ENCODE data around the gene HSF2BP. TPM values are rescaled to one million over a fixed set of nuclear protein-coding genes. Genes with fewer than 3 reads are reported as not detected.

Gene HSF2BP
- total and polyA plus RNA-seq, 2 of the 8 experiments (the other 6 are each of a cell fraction or from before 2014, with no cell fraction given): 0.51 to 0.93 TPM

GRCh38 chr21:43623588-43623987 is 35.7 kb downstream of the HSF2BP start:
- Histone ChIP-seq H3K14ac (ENCODE audit: insufficient read length) (no peak overlapping the region), H3K79me1 (ENCODE audit: low read depth, low read length) (no peaks in the 10 kb centered on the region), H4K91ac (replicated peaks; ENCODE audit: insufficient read length, low read length) (no peak overlapping the region), H2AFZ (ENCODE audit: low read length) (no peak overlapping the region), H3K27ac (ENCODE audit: low read depth, low read length) (no peak overlapping the region), H3K4me3 (ENCODE audit: extremely low read depth in 1 of 4, insufficient read depth in 2 of 4, low read depth in 3 of 4, low read length in 4 of 4) (no peak overlapping the region), H3K9me3 (ENCODE audit: insufficient read depth in 2 of 2, low read depth in 1 of 2, low read length in 1 of 2) (peaks cover 0 to 3% of the 10 kb centered on the region in 2 experiments; a peak in 3 of 4 replicates), H2BK120ac (replicated peaks; ENCODE audit: low read depth, low read length) (no peak overlapping the region), H2BK5ac (ENCODE audit: low read depth, low read length) (no peak overlapping the region), H3K27me3 (replicated peaks in 1 of 4; ENCODE audit: control insufficient read depth in 3 of 4, extremely low read depth in 1 of 4, insufficient read depth in 3 of 4, low read length in 3 of 4) (no peaks in the 10 kb centered on the region), H4K8ac (ENCODE audit: extremely low read depth, insufficient read depth, low read length) (no peak overlapping the region), H3K36me3 (ENCODE audit: control insufficient read depth in 2 of 4, insufficient read depth in 4 of 4, low read length in 3 of 4) (no peaks in the 10 kb centered on the region), H3K9ac (replicated peaks in 1 of 4; ENCODE audit: extremely low read depth in 1 of 4, low read depth in 3 of 4, low read length in 3 of 4) (no peak overlapping the region), H3K23me2 (ENCODE audit: low read depth, low read length) (no peaks in the 10 kb centered on the region), H3K56ac (replicated peaks; ENCODE audit: insufficient read length, low read depth, low read length) (no peak overlapping the region), H3K79me2 (ENCODE audit: control insufficient read depth in 1 of 2, insufficient read depth in 2 of 2, low read length in 2 of 2) (no peaks in the 10 kb centered on the region), H2BK15ac (ENCODE audit: low read length) (no peak overlapping the region), H2BK12ac (ENCODE audit: low read depth, low read length) (no peak overlapping the region), H3K4me2 (ENCODE audit: insufficient read depth in 1 of 2, low read depth in 2 of 2, low read length in 2 of 2) (no peak overlapping the region), H4K20me1 (replicated peaks in 1 of 2; ENCODE audit: control insufficient read depth in 1 of 2, insufficient read depth in 2 of 2, low read length in 2 of 2) (no peaks in the 10 kb centered on the region), H3K4ac (replicated peaks; ENCODE audit: insufficient read length, low read depth, low read length) (no peak overlapping the region), H4K5ac (ENCODE audit: insufficient read length, low read depth, low read length) (no peak overlapping the region), H3K4me1 (replicated peaks in 1 of 4; ENCODE audit: control insufficient read depth in 3 of 4, insufficient read depth in 4 of 4, low read length in 3 of 4) (no peaks in the 10 kb centered on the region; a peak in 1 of 7 replicates), H3K18ac (ENCODE audit: extremely low read depth, low read length) (no peak overlapping the region), H3K23ac (ENCODE audit: insufficient read length) (no peak overlapping the region), H2AK5ac (ENCODE audit: low read depth, low read length) (no peak overlapping the region), H2BK20ac (ENCODE audit: low read length) (no peak overlapping the region)
- POLR2A ChIA-PET (ENCODE audit: partially characterized antibody): no interaction called here
- WGBS, 2 experiments (ENCODE audit: extremely low coverage in 1 of 2, insufficient coverage in 1 of 2, insufficient read length in 1 of 2, insufficient replicate concordance in 2 of 2, low coverage in 1 of 2, low lambda C conversion rate in 2 of 2, missing lambda C conversion rate in 1 of 2): 80% methylated on average over 2 of the region's 2 CpGs; no CpG with 5 or more reads in 1 of the 2 experiments
- CTCF ChIA-PET (ENCODE audit: partially characterized antibody): interaction anchor here (0.6 to 4.2 kb wide), 2 partner anchors 11 to 12 kb away, joined by 3 to 27 read pairs; no protein-coding TSS in a partner anchor
- DNase-seq (ENCODE audit: low read depth in 1 of 2, low spot score in 2 of 2) (no peak), FAIRE-seq (no peak)
- TF ChIP-seq TAF7 (optimal IDR thresholded peaks at IDR 0.05; ENCODE audit: borderline replicate concordance, low read depth, low read length) (no peak), CBX8 (IDR thresholded peaks at IDR 0.05; ENCODE audit: borderline replicate concordance, low read depth, low read length) (no peak)
